Activated CD4-positive, alpha-beta T cell treated with anti-CD3 and anti-CD28 coated beads, Interleukin-2, amount 10 ng/mL, durations not matched to agents 24 days and 14 days (primary cell): ENCODE results near the gene PWWP2B. TPM values are rescaled to one million over a fixed set of nuclear protein-coding genes. Genes with fewer than 3 reads are reported as not detected.
"Not testable (repeated sequence)": the region's sequence is repeated elsewhere in the genome, so short reads cannot be mapped to it uniquely, and the experiment has no call there.

Experiments used
- DNase-seq: peaks from one replicate; pipeline ENCODE4 v3.0.0; 2022
- H3K27ac Mint-ChIP-seq: one replicate; pipeline ENCODE4 v1.8.0; 2022; ENCODE audit warnings: mild to moderate bottlenecking, mixed read lengths
- H3K27me3 Mint-ChIP-seq: one replicate; pipeline ENCODE4 v1.8.0; 2022; ENCODE audit warnings: mixed read lengths
- H3K36me3 Mint-ChIP-seq: one replicate; pipeline ENCODE4 v1.8.0; 2022; ENCODE audit warnings: low read depth, mild to moderate bottlenecking, mixed read lengths
- H3K4me1 Mint-ChIP-seq: one replicate; pipeline ENCODE4 v1.8.0; 2021; ENCODE audit warnings: mixed read lengths
- H3K4me3 Mint-ChIP-seq: one replicate; pipeline ENCODE4 v1.8.0; 2022; ENCODE audit warnings: mild to moderate bottlenecking, moderate library complexity, mixed read lengths
- H3K9me3 Mint-ChIP-seq: one replicate; pipeline ENCODE4 v1.8.0; 2021; ENCODE audit warnings: mixed read lengths
- intact Hi-C: fragments of 100-400 bp; cut with micrococcal nuclease; formaldehyde crosslinking; loops from one replicate; pipeline ENCODE4 v1.15.1; 2023
- total RNA-seq: library from RNA; stranded (reverse); gene quantifications from 2 replicates; pipeline ENCODE4 v1.2.3, GENCODE V29; 2022

The PWWP2B gene
- total RNA-seq, 1 donor from 2014 or later, result 4.9 TPM

GRCh38 chr10:132380986-132381385, 16.0 kb upstream of the PWWP2B start:
- H3K36me3 Mint-ChIP-seq, intact Hi-C loops, H3K9me3 Mint-ChIP-seq, H3K27ac Mint-ChIP-seq, DNase-seq, H3K27me3 Mint-ChIP-seq, H3K4me1 Mint-ChIP-seq, H3K4me3 Mint-ChIP-seq: not testable (repeated sequence)

GRCh38 chr10:132381741-132382140, 15.3 kb upstream of the PWWP2B start:
- peaks cover 5% of the 10 kb centered on the region for H3K27me3 Mint-ChIP-seq
- H3K9me3 Mint-ChIP-seq, result no peaks in the 10 kb centered on the region
- peaks cover 4% of the 10 kb centered on the region for H3K4me1 Mint-ChIP-seq
- intact Hi-C loops, result no loop called here
- H3K4me3 Mint-ChIP-seq, result no peak overlapping the region
- no peak overlapping the region for H3K27ac Mint-ChIP-seq
- no peaks in the 10 kb centered on the region for H3K36me3 Mint-ChIP-seq
- DNase-seq, result no peak

- peaks cover 5% of the 10 kb centered on the region for H3K27me3 Mint-ChIP-seq
- no peak for DNase-seq
- peaks cover 4% of the 10 kb centered on the region for H3K4me1 Mint-ChIP-seq
- H3K27ac Mint-ChIP-seq, result no peak overlapping the region
- no peak overlapping the region for H3K4me3 Mint-ChIP-seq
- intact Hi-C loops, result no loop called here
- H3K36me3 Mint-ChIP-seq, result no peaks in the 10 kb centered on the region
- no peaks in the 10 kb centered on the region for H3K9me3 Mint-ChIP-seq
Observed at GRCh38 chr10:132382231-132382922, 14.6 kb upstream of the PWWP2B start.

GRCh38 chr10:132383101-132383500, 13.9 kb upstream of the PWWP2B start:
- H3K36me3 Mint-ChIP-seq, result peaks cover 2% of the 10 kb centered on the region
- H3K4me3 Mint-ChIP-seq, result no peak overlapping the region
- no peak overlapping the region for H3K27ac Mint-ChIP-seq
- DNase-seq, result no peak
- no peaks in the 10 kb centered on the region for H3K9me3 Mint-ChIP-seq
- H3K4me1 Mint-ChIP-seq, result peaks cover 6% of the 10 kb centered on the region
- intact Hi-C loops, result no loop called here
- H3K27me3 Mint-ChIP-seq, result peaks cover 7% of the 10 kb centered on the region

- no peak for DNase-seq
- Mint-ChIP-seq H3K4me1 (peaks cover 6% of the 10 kb centered on the region), H3K27ac (no peak overlapping the region), H3K27me3 (peaks cover 5% of the 10 kb centered on the region), H3K36me3 (peaks cover 2% of the 10 kb centered on the region), H3K4me3 (no peak overlapping the region), H3K9me3 (no peaks in the 10 kb centered on the region)
- intact Hi-C loops, result no loop called here
Observed at GRCh38 chr10:132383751-132384196, 13.2 kb upstream of the PWWP2B start.

GRCh38 chr10:132384618-132385388, 12.2 kb upstream of the PWWP2B start:
- no peak for DNase-seq
- Mint-ChIP-seq H3K27ac (no peak overlapping the region), H3K9me3 (no peaks in the 10 kb centered on the region), H3K27me3 (peaks cover 3% of the 10 kb centered on the region), H3K4me3 (no peak overlapping the region), H3K4me1 (peaks cover 6% of the 10 kb centered on the region), H3K36me3 (peaks cover 2% of the 10 kb centered on the region)
- intact Hi-C loops, result no loop called here

- Mint-ChIP-seq H3K4me1 (peaks cover 6% of the 10 kb centered on the region), H3K27ac (no peak overlapping the region), H3K36me3 (peaks cover 2% of the 10 kb centered on the region), H3K4me3 (no peak overlapping the region), H3K9me3 (no peaks in the 10 kb centered on the region), H3K27me3 (peaks cover 3% of the 10 kb centered on the region)
- DNase-seq, result no peak
- intact Hi-C loops, result no loop called here
Observed at GRCh38 chr10:132385389-132385667, 11.7 kb upstream of the PWWP2B start.

- intact Hi-C loops, result loop anchor here (2.0 kb wide), 1 partner anchor 21 kb away; no protein-coding TSS in a partner anchor
- H3K36me3 Mint-ChIP-seq, result peaks cover 2% of the 10 kb centered on the region
- H3K27me3 Mint-ChIP-seq, result peaks cover 3% of the 10 kb centered on the region
- H3K4me1 Mint-ChIP-seq, result peaks cover 6% of the 10 kb centered on the region
- no peak for DNase-seq
- H3K9me3 Mint-ChIP-seq, result no peaks in the 10 kb centered on the region
- H3K4me3 Mint-ChIP-seq, result no peak overlapping the region
- H3K27ac Mint-ChIP-seq, result no peak overlapping the region
Observed at GRCh38 chr10:132385721-132386418, 11.1 kb upstream of the PWWP2B start.

GRCh38 chr10:132386419-132386831, 10.6 kb upstream of the PWWP2B start:
- intact Hi-C loops, result loop anchor here (2.0 kb wide), 1 partner anchor 22 kb away; no protein-coding TSS in a partner anchor
- H3K36me3 Mint-ChIP-seq, result peaks cover 2% of the 10 kb centered on the region
- DNase-seq, result no peak
- H3K27ac Mint-ChIP-seq, result peak overlapping the region; percentile 34
- no peaks in the 10 kb centered on the region for H3K9me3 Mint-ChIP-seq
- H3K4me1 Mint-ChIP-seq, result peaks cover 6% of the 10 kb centered on the region
- H3K27me3 Mint-ChIP-seq, result peaks cover 3% of the 10 kb centered on the region
- no peak overlapping the region for H3K4me3 Mint-ChIP-seq

GRCh38 chr10:132386896-132387295, 10.1 kb upstream of the PWWP2B start:
- H3K4me1 Mint-ChIP-seq, H3K9me3 Mint-ChIP-seq, H3K4me3 Mint-ChIP-seq, DNase-seq, H3K27me3 Mint-ChIP-seq, H3K36me3 Mint-ChIP-seq: not testable (repeated sequence)
- intact Hi-C loops, result loop anchor here (2.0 kb wide), 1 partner anchor 22 kb away; no protein-coding TSS in a partner anchor
- peak overlapping the region; percentile 34 for H3K27ac Mint-ChIP-seq

GRCh38 chr10:132387764-132388210, 9.2 kb upstream of the PWWP2B start:
- peaks cover 2% of the 10 kb centered on the region for H3K36me3 Mint-ChIP-seq
- H3K9me3 Mint-ChIP-seq, result peaks cover 9% of the 10 kb centered on the region
- H3K27me3 Mint-ChIP-seq, result peaks cover 3% of the 10 kb centered on the region
- DNase-seq, result peak; percentile 95
- intact Hi-C loops, result loop anchor here (2.0 kb wide), 2 partner anchors 23 to 59 kb away; no protein-coding TSS in a partner anchor
- peaks cover 5% of the 10 kb centered on the region for H3K4me1 Mint-ChIP-seq
- peak overlapping the region; percentile 55 for H3K4me3 Mint-ChIP-seq
- H3K27ac Mint-ChIP-seq, result peak overlapping the region; percentile 93

- peak overlapping the region; percentile 72 for H3K27ac Mint-ChIP-seq
- H3K4me3 Mint-ChIP-seq, result no peak overlapping the region
- H3K27me3 Mint-ChIP-seq, result peaks cover 3% of the 10 kb centered on the region
- peaks cover 3% of the 10 kb centered on the region for H3K4me1 Mint-ChIP-seq
- intact Hi-C loops, result loop anchor here (2.0 kb wide), 1 partner anchor 58 kb away; no protein-coding TSS in a partner anchor
- H3K36me3 Mint-ChIP-seq, result peaks cover 2% of the 10 kb centered on the region
- H3K9me3 Mint-ChIP-seq, result peaks cover 9% of the 10 kb centered on the region
- no peak for DNase-seq
Observed at GRCh38 chr10:132388891-132389432, 8.0 kb upstream of the PWWP2B start.

GRCh38 chr10:132389433-132390169, 7.4 kb upstream of the PWWP2B start:
- Mint-ChIP-seq H3K27me3 (peaks cover 3% of the 10 kb centered on the region), H3K27ac (peak overlapping the region; percentile 63), H3K9me3 (peaks cover 9% of the 10 kb centered on the region), H3K36me3 (peaks cover 2% of the 10 kb centered on the region), H3K4me1 (peaks cover 3% of the 10 kb centered on the region), H3K4me3 (no peak overlapping the region)
- intact Hi-C loops, result loop anchor here (2.0 to 10.0 kb wide), 2 partner anchors 57 to 145 kb away; partner anchors contain the start of gene INPP5A
- DNase-seq, result no peak
